GM18508 (cell line): ENCODE measurements around the gene NINJ1.
"Not testable (repeated sequence)": the region's sequence is repeated elsewhere in the genome, so short reads cannot be mapped to it uniquely, and the experiment has no call there.

Source experiments
- ATAC-seq: cut with Tn5 transposase; IDR thresholded peaks from one replicate; pipeline ENCODE4 v1.9.1; 2021; ENCODE audit warnings: moderate number of reproducible peaks; ENCODE audit not compliant: insufficient read depth, unreplicated experiment

Gene NINJ1

DNA sequence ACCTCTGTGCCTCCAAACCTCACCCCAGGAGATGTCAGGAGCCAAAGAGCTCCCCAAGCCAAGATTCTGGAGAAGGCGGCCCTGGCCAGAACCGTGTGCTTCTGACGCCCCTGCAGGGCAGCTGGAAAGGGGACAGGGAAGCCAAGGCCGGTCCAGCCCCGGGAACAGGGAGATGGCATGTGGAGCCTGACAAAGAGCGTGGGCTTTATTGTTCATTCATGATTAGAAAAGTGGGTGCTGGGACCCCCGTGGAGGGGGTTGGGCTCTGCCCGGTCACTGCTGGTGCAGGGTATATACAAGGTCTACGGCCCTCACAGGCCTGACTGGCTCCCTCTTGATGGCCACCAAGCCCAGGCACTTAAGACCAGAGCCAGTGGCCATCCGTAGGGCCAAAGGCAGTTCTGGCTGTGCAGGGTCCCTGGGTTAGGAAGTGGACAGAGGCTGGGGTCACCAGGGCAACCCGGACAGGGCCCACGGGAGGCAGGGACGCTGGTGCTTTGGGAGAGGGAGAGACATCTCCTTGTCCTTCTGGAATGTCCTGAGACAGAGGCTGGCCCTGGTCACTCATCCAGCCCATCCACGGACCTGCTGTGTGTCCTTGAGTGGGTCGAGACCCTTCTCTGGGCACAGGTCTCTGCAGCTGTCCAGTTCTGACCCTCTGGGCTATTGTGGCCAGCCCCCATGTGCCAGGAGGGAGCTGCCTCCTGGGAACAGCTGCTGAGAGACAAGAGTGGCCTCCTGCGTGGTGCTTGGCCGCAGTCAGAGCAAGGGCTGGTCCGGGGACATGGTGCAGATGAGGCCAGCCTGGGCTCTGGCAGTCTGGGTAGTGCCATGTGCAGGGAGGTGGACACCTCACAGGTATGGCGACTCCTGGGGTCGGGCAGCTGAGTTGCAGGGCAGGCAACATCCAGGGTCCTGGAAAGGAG lies 12.5 kb downstream of the NINJ1 start:
- no peak for ATAC-seq

GRCh38 chr9:93120846-93121315 lies 13.2 kb downstream of the NINJ1 start:
- no peak for ATAC-seq

- ATAC-seq = peak; percentile 54
Measured at GRCh38 chr9:93119953-93120845, 13.9 kb downstream of the NINJ1 start.

DNA sequence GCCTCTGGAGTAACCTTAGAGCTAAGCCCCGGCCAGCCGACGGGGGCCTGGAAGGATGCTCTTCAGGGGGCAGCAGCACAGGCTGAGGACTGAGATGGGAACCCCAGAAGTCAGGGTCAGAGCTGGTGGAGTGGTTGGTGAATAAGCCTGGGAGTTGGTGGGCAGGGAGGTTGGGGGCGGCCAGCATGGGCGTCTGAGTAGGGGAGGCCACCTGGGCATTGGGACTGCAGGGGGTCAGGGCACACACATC lies 14.4 kb downstream of the NINJ1 start:
- ATAC-seq = no peak

GRCh38 chr9:93118863-93119702 lies 15.0 kb downstream of the NINJ1 start:
- ATAC-seq = no peak

DNA sequence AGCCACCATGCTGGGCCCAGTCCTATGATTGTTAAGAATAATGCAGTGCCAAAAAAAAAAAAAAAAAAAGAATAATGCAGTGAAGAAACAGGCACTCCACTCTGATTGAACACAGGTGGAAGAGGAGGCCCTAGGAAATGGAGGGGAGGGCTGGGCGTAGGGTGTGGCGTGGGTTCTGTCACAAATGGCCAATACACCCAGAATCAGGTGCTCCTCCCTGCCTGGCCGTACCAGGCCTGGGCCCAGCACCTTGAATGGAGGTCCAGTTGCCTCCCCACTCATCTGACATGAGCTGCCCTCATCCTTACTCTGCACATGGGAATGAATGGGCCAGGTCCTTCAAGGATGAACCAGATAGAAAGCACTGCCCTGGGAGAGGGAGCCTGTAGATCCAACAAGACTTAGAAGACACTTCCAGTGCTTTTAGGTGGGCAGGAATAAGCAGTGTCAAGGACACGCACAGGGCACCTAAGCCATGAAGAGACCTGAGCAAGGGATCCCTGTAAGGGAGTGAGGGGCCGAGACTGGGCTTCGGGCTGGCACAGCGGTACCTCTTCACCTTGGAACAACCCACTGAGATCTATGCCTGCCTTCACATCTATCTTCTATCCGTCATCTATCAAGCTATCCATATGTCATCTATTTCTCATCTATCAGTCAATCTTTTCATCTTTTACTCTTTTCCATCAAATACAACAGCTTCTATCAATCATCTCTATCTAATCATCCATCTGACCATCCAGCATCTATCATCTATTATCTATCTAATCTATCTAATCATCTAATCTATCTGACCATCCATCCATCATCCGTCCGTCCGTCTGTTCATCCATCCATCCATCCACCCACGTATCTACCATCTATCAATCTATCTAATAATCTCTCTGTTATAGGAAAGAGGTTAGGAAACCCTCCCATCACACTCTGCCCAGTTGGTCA lies 15.9 kb downstream of the NINJ1 start:
- ATAC-seq = no peak

DNA sequence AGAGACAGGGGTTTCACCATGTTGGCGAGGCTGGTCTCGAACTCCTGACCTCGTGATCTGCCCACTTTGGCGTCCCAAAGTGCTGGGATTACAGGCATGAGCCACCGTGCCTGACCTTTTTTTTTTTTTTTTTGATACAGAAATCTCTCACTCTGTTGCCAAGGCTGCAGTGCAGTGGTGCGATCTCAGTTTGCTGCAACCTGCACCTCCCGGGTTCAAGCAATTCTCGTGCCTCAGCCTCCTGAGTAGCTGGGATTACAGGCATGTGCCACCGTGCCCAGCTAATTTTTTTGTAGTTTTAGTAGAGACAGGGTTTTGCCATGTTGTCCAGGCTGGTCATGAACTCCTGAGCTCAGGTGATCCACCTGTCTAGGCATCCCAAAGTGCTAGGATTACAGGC lies 16.5 kb downstream of the NINJ1 start:
- not testable (repeated sequence) for ATAC-seq

- no peak for ATAC-seq
Measured at GRCh38 chr9:93116072-93116961, 17.7 kb downstream of the NINJ1 start.

DNA sequence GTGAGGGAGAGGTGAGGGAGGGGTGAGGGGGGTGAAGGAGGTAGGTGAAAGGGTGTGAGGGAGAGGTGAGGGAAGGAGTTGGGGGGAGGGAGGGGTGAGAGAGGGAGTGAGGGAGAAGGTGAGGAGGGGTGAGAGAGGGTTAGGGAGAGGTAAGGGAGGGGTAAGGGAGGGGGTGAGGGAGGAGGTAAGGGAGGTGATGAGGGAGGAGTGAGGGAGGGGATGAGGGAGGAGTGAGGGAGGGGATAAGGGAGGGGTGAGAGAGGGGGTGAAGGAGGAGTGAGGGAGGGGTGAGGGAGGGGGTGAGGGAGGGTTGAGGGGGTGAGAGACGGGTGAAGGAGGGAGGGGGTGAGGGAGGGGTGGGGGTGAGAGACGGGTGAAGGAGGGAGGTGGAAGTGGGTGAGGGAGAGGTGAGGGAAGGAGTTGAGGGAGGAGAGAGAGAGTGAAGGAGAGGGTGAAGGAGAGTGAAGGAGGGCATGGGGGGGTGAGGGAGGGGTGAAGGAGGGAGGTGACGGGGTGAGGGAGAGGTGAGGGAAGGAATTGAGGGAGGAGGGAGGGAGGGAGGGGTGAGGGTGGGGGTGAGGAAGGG lies 18.5 kb downstream of the NINJ1 start:
- ATAC-seq = no peak

DNA sequence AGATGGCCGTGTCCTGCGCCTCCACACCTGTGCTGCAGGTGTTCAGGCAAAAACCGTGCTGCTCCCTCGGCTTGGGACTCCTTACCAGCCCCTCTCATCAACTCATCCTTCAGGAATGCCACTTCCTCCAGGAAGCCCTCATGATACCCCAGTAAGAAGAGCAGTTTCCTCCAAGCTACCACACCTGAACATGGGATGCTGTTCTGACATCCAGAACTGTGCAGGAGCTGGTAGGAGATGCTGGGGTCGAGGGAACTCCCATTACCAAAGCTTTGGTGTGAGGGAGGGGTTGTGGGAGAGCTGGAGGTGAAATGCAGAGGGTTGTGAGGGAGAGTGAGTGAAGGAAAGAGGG lies 19.1 kb downstream of the NINJ1 start:
- no peak for ATAC-seq

DNA sequence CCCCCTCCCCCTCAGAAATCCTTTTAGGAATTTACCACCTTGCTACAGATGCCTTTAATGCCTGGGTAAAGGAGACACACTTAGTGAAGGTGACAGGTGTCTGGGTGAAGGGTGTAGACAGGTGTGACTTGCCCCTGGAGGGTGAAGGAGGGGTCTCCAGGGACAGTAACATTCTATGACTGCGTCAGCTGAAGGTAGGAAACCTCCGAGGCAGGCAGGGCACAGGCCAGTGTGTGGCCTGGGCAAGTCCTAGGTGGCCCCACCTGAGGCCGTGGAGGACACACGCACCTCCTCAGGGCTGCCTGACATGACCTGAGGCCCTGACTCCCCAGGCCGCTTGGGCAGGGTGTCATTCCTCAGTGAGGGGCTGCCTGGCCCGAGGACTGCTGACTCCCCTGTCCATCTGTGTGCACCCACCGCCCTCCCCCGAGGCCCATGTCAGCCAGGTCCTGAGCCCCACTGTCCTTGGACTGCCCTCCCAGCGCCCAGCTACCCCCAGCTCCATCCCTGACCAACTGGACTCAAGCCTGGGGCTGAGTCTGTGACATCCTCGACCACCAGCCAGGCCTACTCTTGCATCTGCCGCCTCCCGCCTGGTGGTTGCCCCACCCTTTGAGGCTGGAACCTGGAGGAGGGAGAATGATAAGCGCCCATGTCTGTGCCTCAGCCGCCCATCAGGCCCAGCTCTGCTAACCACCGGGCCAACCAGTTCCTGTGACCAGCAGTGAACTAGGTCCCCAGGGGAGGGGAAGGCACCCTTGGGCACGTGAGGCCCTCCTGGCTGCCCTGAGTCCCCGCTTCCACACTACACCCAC lies 19.7 kb downstream of the NINJ1 start:
- no peak for ATAC-seq

- no peak for ATAC-seq
Measured at GRCh38 chr9:93112864-93113389, 21.1 kb downstream of the NINJ1 start.

- ATAC-seq = no peak
Measured at GRCh38 chr9:93112116-93112863, 21.8 kb downstream of the NINJ1 start.

DNA sequence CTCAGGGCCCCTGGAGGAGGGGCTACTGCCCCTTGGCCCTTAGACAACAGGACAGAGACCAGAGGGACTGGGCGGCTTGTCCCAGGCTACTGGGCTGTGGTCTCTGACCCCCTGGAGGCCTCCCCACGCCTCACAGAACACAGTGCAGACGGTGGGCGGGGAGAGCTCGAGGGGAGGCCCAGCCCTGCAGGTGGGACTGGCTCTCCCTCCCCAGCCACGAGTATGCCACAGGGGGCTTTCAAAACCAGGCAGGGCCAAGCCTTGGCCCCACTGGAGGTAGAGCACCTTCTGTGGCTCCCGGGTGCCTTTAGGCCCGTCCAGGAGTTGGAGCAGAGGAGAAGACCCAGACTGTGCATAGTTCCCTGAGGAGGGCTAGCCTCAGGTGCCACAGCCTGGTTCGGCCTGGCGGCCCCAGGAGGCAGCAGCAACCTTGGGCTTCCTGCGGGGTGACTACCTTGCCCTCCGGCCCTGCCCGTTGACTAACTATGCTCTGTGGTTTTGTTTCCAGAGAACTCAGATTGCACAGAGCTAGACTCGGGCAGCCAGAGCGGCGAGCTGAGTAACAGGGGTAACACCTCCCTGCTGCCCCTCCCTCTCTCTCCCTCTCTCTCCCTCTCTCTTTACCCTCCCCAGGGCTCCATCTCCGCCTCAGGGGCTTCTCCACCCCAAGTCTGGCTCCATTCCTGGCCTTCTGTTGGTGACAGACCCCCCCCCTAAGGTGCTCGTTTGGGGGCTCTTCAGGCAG lies 22.5 kb downstream of the NINJ1 start:
- no peak for ATAC-seq

- ATAC-seq = no peak
Measured at GRCh38 chr9:93111001-93111370, 23.1 kb downstream of the NINJ1 start.
